HEK293 (cell line): ENCODE measurements around the gene MTPN.

Source experiments
- CTCF ChIA-PET: fragments of 350-600 bp; formaldehyde crosslinking; extraction: SDS; loops from one replicate; lab custom pipeline; 2021; ENCODE audit warnings: antibody characterized with exemption; lab: Yijun Ruan, JAX
- POLR2A ChIA-PET: fragments of 300-600 bp; formaldehyde crosslinking; extraction: SDS; loops from one replicate; lab custom pipeline; 2020; ENCODE audit warnings: antibody characterized with exemption, inconsistent platforms; lab: Yijun Ruan, JAX
- H3K27ac ChIP-seq: fragments of 200-500 bp; sonication (Bioruptor generic); 2 replicates; pipeline ENCODE4 v1.5.1; 2014; ENCODE audit warnings: low read depth, low read length, control low read depth, inconsistent platforms; ENCODE audit errors: extremely low read depth
- H3K36me3 ChIP-seq, 2 experiments: fragments of 200-500 bp in 1 of 2; sonication (Bioruptor generic) in 1 of 2; 1 replicate in 1 of 2; 2 replicates in 1 of 2; pipeline ENCODE4 v1.5.1; 2014 to 2017; ENCODE audit warnings: inconsistent platforms in 2 of 2, low read length in 2 of 2; ENCODE audit not compliant: control insufficient read depth in 2 of 2, insufficient read depth in 1 of 2
- H3K4me1 ChIP-seq: fragments of 200-500 bp; sonication (Bioruptor generic); 2 replicates; pipeline ENCODE4 v1.5.1; 2014; ENCODE audit warnings: mild to moderate bottlenecking, low read length, inconsistent platforms; ENCODE audit not compliant: control insufficient read depth, insufficient read depth
- H3K4me3 ChIP-seq: 2 replicates; pipeline ENCODE4 v1.5.1; 2011; ENCODE audit warnings: low read depth, mild to moderate bottlenecking, control low read depth, low read length, moderate library complexity
- H3K9me3 ChIP-seq: fragments of 200-500 bp; sonication (Bioruptor generic); 2 replicates; pipeline ENCODE4 v1.5.1; 2014; ENCODE audit warnings: low read depth, low read length, inconsistent platforms; ENCODE audit not compliant: control insufficient read depth, insufficient read depth
- KLF16 ChIP-seq: fragments of 450-650 bp; formaldehyde crosslinking; IDR thresholded peaks from 2 replicates; pipeline ENCODE4 v1.5.1; 2017; ENCODE audit warnings: missing biosample characterization, missing genetic modification characterization
- SCRT2 ChIP-seq: fragments of 450-650 bp; formaldehyde crosslinking; IDR thresholded peaks from 2 replicates; pipeline ENCODE4 v1.5.1; 2016; ENCODE audit warnings: missing biosample characterization, missing genetic modification characterization
- ZBTB48 ChIP-seq: fragments of 450-650 bp; formaldehyde crosslinking; IDR thresholded peaks from 2 replicates; pipeline ENCODE4 v1.5.1; 2016; ENCODE audit warnings: missing biosample characterization, missing genetic modification characterization
- ZNF214 ChIP-seq: fragments of 450-650 bp; formaldehyde crosslinking; IDR thresholded peaks from 2 replicates; pipeline ENCODE4 v1.5.1; 2017; ENCODE audit warnings: missing biosample characterization, mild to moderate bottlenecking, missing genetic modification characterization, borderline replicate concordance
- ZNF302 ChIP-seq: fragments of 450-650 bp; formaldehyde crosslinking; IDR thresholded peaks from 2 replicates; pipeline ENCODE4 v1.5.1; 2016; ENCODE audit warnings: missing biosample characterization, missing genetic modification characterization, low read depth
- ZNF311 ChIP-seq: fragments of 450-650 bp; formaldehyde crosslinking; IDR thresholded peaks from 2 replicates; pipeline ENCODE4 v1.5.1; 2017; ENCODE audit warnings: missing biosample characterization, missing genetic modification characterization, borderline replicate concordance
- ZNF521 ChIP-seq: fragments of 450-650 bp; formaldehyde crosslinking; IDR thresholded peaks from 2 replicates; pipeline ENCODE4 v1.5.1; 2017; ENCODE audit warnings: missing biosample characterization, mild to moderate bottlenecking, missing genetic modification characterization
- ZNF610 ChIP-seq: fragments of 450-650 bp; formaldehyde crosslinking; IDR thresholded peaks from 2 replicates; pipeline ENCODE4 v1.5.1; 2016; ENCODE audit warnings: missing biosample characterization, missing genetic modification characterization, borderline replicate concordance
- ZNF629 ChIP-seq: fragments of 450-650 bp; formaldehyde crosslinking; IDR thresholded peaks from 2 replicates; pipeline ENCODE4 v1.5.1; 2017; ENCODE audit warnings: missing biosample characterization, missing genetic modification characterization
- TF ChIP-seq, protein P1 (sequence below): fragments of 450-650 bp; formaldehyde crosslinking; IDR thresholded peaks from 2 replicates; pipeline ENCODE4 v1.5.1; 2017; ENCODE audit warnings: missing biosample characterization, mild to moderate bottlenecking, missing genetic modification characterization, moderate library complexity
- TF ChIP-seq, protein P2 (sequence below): fragments of 450-650 bp; formaldehyde crosslinking; optimal IDR thresholded peaks from 2 replicates; pipeline ENCODE3; 2016; ENCODE audit warnings: missing biosample characterization, mild to moderate bottlenecking, missing genetic modification characterization
- TF ChIP-seq, protein P3 (sequence below): fragments of 450-650 bp; formaldehyde crosslinking; IDR thresholded peaks from 2 replicates; pipeline ENCODE4 v1.5.1; 2016; ENCODE audit warnings: missing biosample characterization, missing genetic modification characterization, borderline replicate concordance
- TF ChIP-seq, protein P4 (sequence below): fragments of 450-650 bp; formaldehyde crosslinking; conservative IDR thresholded peaks from 2 replicates; pipeline ENCODE4 v1.5.1; 2016; ENCODE audit warnings: low read depth, missing biosample characterization, missing genetic modification characterization
- TF ChIP-seq, protein P5 (sequence below): fragments of 450-650 bp; formaldehyde crosslinking; IDR thresholded peaks from 2 replicates; pipeline ENCODE4 v1.5.1; 2016; ENCODE audit warnings: missing biosample characterization, missing genetic modification characterization, low read depth
- TF ChIP-seq, protein P6 (sequence below): fragments of 450-650 bp; IDR thresholded peaks from 2 replicates; pipeline ENCODE4 v1.5.1; 2018; ENCODE audit warnings: missing biosample characterization, mild to moderate bottlenecking, missing genetic modification characterization

The MTPN gene

DNA sequence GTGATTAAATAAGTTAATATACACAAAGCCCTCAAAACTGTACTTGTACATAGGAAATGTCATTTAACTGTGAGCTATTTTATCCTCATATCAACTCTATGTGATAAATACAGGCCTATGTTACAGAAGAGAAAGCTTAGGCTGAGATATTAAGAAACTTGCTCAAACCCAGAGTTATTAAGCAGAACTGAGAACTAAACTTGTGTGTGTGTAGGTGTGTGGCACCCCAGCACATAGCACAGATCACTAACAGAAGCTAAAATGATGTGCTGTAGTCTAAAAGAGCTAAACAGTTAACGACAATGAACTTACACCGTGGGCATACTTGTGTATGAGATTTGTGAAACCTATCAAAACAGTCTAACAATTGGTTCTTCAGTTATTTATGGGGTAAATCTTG, 34.5 kb downstream of the MTPN start (continued):
- no peak for TF ChIP-seq ZBTB48 (tag by site-specific recombination)
- no peak for TF ChIP-seq ZNF311
- TF ChIP-seq, protein P1, sequence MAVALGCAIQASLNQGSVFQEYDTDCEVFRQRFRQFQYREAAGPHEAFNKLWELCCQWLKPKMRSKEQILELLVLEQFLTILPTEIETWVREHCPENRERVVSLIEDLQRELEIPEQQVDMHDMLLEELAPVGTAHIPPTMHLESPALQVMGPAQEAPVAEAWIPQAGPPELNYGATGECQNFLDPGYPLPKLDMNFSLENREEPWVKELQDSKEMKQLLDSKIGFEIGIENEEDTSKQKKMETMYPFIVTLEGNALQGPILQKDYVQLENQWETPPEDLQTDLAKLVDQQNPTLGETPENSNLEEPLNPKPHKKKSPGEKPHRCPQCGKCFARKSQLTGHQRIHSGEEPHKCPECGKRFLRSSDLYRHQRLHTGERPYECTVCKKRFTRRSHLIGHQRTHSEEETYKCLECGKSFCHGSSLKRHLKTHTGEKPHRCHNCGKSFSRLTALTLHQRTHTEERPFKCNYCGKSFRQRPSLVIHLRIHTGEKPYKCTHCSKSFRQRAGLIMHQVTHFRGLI (tag by site-specific recombination) = no peak
- TF ChIP-seq, protein P2, sequence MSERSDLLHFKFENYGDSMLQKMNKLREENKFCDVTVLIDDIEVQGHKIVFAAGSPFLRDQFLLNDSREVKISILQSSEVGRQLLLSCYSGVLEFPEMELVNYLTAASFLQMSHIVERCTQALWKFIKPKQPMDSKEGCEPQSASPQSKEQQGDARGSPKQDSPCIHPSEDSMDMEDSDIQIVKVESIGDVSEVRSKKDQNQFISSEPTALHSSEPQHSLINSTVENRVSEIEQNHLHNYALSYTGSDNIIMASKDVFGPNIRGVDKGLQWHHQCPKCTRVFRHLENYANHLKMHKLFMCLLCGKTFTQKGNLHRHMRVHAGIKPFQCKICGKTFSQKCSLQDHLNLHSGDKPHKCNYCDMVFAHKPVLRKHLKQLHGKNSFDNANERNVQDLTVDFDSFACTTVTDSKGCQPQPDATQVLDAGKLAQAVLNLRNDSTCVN (tag by site-specific recombination) = no peak
- TF ChIP-seq ZNF302 (tag by site-specific recombination) = no peak
- TF ChIP-seq ZNF610 (tag by site-specific recombination) = no peak
- TF ChIP-seq, all 188 proteins: peak for 0

DNA sequence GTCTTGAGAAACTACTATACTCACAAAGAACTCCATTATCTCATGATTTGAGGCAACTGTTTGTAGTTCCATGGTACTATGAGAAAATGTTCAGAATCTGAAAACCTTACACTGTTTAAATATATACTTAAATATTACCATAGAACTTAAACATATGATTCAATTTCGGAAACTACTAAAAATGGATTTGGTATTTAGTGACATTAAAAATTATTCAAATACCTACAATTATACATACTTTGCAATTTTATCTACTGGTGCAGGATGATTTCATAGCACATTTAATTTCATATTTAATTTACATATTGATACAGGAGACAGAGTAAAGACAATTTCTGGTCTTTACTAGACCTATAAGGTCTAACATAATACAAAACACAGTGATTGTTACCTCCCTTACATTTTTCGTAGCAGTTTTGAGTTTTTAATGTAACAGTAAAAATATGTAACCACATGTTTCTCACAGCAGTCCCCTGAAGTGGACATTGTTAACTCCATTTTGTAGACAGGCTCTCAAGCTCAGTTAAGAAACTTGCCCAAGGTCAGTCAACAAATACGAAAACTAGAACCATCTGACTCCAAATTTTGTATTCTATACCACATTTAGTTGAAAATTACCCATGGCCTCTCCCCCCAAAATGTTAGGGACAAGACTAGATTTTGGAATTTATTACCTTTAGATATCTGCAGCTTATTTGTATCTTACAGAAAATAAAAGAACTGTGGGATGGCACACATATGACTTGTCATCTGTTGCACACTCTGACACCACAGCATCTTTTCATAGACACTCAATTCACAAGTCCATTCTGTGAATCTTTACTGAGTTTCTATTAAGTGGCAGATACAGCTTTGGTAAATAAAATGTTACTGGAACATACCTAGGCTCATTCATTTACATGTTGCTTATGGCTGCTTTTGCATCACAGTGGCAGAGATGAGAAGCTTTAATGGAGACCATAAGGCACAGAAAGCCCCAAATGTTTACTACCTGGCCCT, 36.8 kb downstream of the MTPN start:
- H3K27ac ChIP-seq = no peak overlapping the region
- POLR2A ChIA-PET = no interaction called here
- H3K4me3 ChIP-seq = no peak overlapping the region
- CTCF ChIA-PET = no interaction called here
- TF ChIP-seq, protein P3, sequence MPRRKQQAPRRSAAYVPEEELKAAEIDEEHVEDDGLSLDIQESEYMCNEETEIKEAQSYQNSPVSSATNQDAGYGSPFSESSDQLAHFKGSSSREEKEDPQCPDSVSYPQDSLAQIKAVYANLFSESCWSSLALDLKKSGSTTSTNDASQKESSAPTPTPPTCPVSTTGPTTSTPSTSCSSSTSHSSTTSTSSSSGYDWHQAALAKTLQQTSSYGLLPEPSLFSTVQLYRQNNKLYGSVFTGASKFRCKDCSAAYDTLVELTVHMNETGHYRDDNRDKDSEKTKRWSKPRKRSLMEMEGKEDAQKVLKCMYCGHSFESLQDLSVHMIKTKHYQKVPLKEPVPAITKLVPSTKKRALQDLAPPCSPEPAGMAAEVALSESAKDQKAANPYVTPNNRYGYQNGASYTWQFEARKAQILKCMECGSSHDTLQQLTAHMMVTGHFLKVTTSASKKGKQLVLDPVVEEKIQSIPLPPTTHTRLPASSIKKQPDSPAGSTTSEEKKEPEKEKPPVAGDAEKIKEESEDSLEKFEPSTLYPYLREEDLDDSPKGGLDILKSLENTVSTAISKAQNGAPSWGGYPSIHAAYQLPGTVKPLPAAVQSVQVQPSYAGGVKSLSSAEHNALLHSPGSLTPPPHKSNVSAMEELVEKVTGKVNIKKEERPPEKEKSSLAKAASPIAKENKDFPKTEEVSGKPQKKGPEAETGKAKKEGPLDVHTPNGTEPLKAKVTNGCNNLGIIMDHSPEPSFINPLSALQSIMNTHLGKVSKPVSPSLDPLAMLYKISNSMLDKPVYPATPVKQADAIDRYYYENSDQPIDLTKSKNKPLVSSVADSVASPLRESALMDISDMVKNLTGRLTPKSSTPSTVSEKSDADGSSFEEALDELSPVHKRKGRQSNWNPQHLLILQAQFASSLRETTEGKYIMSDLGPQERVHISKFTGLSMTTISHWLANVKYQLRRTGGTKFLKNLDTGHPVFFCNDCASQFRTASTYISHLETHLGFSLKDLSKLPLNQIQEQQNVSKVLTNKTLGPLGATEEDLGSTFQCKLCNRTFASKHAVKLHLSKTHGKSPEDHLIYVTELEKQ (tag by site-specific recombination) = no peak
- TF ChIP-seq SCRT2 (tag by site-specific recombination) = 0 out of 2 replicates have a peak, but pooled peaks have one; percentile 23
- no peaks in the 10 kb centered on the region for H3K9me3 ChIP-seq
- peaks cover 0 to 4% of the 10 kb centered on the region in 2 experiments; a peak in 1 of 3 replicates for H3K36me3 ChIP-seq
- peaks cover 6% of the 10 kb centered on the region; the same call in 1 of the 2 replicates for H3K4me1 ChIP-seq

DNA sequence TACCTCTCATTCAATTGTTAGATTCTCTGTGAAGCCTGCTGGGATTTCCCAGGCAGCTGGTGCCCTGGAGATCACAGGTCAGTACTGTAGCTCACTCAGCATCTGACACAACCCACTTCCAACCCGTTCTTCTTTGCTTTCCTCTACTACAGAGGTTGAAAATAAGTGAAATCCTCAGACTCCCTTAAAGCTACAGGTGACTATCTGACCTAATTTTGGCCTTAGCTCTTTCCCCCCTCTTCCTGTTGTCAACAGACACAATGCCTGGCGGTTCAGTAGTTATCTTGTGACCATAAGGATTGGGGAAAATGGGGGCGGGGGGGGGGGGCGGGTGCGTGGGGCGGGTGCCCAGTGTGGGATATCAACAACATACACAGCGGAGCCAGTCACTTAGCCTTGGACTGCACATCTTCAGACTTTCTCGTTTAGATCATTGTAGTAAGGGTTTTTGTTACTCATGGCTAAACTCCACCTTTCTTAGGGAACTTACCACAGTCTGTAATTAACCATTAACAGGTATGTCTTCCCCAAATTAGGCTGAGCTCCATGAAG, 37.8 kb downstream of the MTPN start:
- Histone ChIP-seq H3K36me3 (no peaks in the 10 kb centered on the region), H3K27ac (no peak overlapping the region)
- ChIA-PET POLR2A (no interaction called here), CTCF (interaction anchor here (0.5 kb wide), 1 partner anchor 27 kb away, joined by 5 read pairs; no protein-coding TSS in a partner anchor)
- TF ChIP-seq ZNF521 (no peak), KLF16 (tag by site-specific recombination) (no peak), ZNF214 (tag by site-specific recombination) (no peak), ZNF629 (tag by site-specific recombination) (no peak)
- TF ChIP-seq, protein P4, sequence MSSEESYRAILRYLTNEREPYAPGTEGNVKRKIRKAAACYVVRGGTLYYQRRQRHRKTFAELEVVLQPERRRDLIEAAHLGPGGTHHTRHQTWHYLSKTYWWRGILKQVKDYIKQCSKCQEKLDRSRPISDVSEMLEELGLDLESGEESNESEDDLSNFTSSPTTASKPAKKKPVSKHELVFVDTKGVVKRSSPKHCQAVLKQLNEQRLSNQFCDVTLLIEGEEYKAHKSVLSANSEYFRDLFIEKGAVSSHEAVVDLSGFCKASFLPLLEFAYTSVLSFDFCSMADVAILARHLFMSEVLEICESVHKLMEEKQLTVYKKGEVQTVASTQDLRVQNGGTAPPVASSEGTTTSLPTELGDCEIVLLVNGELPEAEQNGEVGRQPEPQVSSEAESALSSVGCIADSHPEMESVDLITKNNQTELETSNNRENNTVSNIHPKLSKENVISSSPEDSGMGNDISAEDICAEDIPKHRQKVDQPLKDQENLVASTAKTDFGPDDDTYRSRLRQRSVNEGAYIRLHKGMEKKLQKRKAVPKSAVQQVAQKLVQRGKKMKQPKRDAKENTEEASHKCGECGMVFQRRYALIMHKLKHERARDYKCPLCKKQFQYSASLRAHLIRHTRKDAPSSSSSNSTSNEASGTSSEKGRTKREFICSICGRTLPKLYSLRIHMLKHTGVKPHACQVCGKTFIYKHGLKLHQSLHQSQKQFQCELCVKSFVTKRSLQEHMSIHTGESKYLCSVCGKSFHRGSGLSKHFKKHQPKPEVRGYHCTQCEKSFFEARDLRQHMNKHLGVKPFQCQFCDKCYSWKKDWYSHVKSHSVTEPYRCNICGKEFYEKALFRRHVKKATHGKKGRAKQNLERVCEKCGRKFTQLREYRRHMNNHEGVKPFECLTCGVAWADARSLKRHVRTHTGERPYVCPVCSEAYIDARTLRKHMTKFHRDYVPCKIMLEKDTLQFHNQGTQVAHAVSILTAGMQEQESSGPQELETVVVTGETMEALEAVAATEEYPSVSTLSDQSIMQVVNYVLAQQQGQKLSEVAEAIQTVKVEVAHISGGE = no peak
- TF ChIP-seq, protein P5, sequence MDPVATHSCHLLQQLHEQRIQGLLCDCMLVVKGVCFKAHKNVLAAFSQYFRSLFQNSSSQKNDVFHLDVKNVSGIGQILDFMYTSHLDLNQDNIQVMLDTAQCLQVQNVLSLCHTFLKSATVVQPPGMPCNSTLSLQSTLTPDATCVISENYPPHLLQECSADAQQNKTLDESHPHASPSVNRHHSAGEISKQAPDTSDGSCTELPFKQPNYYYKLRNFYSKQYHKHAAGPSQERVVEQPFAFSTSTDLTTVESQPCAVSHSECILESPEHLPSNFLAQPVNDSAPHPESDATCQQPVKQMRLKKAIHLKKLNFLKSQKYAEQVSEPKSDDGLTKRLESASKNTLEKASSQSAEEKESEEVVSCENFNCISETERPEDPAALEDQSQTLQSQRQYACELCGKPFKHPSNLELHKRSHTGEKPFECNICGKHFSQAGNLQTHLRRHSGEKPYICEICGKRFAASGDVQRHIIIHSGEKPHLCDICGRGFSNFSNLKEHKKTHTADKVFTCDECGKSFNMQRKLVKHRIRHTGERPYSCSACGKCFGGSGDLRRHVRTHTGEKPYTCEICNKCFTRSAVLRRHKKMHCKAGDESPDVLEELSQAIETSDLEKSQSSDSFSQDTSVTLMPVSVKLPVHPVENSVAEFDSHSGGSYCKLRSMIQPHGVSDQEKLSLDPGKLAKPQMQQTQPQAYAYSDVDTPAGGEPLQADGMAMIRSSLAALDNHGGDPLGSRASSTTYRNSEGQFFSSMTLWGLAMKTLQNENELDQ (tag by site-specific recombination) = no peak
- TF ChIP-seq, protein P6, sequence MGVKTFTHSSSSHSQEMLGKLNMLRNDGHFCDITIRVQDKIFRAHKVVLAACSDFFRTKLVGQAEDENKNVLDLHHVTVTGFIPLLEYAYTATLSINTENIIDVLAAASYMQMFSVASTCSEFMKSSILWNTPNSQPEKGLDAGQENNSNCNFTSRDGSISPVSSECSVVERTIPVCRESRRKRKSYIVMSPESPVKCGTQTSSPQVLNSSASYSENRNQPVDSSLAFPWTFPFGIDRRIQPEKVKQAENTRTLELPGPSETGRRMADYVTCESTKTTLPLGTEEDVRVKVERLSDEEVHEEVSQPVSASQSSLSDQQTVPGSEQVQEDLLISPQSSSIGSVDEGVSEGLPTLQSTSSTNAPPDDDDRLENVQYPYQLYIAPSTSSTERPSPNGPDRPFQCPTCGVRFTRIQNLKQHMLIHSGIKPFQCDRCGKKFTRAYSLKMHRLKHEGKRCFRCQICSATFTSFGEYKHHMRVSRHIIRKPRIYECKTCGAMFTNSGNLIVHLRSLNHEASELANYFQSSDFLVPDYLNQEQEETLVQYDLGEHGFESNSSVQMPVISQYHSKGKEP (tag by site-specific recombination) = no peak
- TF ChIP-seq, all 188 proteins: peak for 0
- Histone ChIP-seq H3K9me3 (no peaks in the 10 kb centered on the region), H3K4me3 (no peak overlapping the region), H3K4me1 (peaks cover 6% of the 10 kb centered on the region; the same call in 1 of the 2 replicates)
